Measurements from ENCODE around the gene CCR4. TPM values are rescaled to one million over a fixed set of nuclear protein-coding genes. Genes with fewer than 3 reads are reported as not detected.

The CCR4 gene
- total RNA-seq, 1 experiment from 2014 or later, result not detected

- H3K79me2 ChIP-seq (ENCODE audit: insufficient read depth, low read length), result no peaks in the 10 kb centered on the region
- peak overlapping the region; percentile 84 for H2AFZ ChIP-seq (ENCODE audit: low read depth, low read length, poor library complexity, severe bottlenecking)
- H4K20me1 ChIP-seq (ENCODE audit: insufficient read depth), result no peaks in the 10 kb centered on the region
- no TSS peak for BruUV-seq (replicated peaks)
- CTCF ChIA-PET, result interaction anchor here (0.7 to 4.1 kb wide), 10 partner anchors 14 to 841 kb away, joined by 3 to 26 read pairs (median 4); no protein-coding TSS in a partner anchor
- RAD21 ChIA-PET (ENCODE audit: low non-redundant PET in 1 of 2, low total read pairs in 2 of 2, uncharacterized antibody in 2 of 2, unreplicated experiment in 2 of 2), result interaction anchor here (0.7 to 1.1 kb wide), 3 partner anchors 126 to 839 kb away, joined by 3 to 4 read pairs (median 3); no protein-coding TSS in a partner anchor
- ATAC-seq (peak; percentile 97), DNase-seq (ENCODE audit: low read depth, low spot score) (peak; percentile 88)
- no peak overlapping the region for H3K4me3 ChIP-seq (replicated peaks in 1 of 2; ENCODE audit: low read depth in 1 of 2, low read length in 2 of 2)
- no peaks in the 10 kb centered on the region for H3K27me3 ChIP-seq (ENCODE audit: insufficient read depth, low read length)
- no peaks in the 10 kb centered on the region for H3K36me3 ChIP-seq (ENCODE audit: control insufficient read depth in 1 of 2, insufficient read depth in 2 of 2, low read length in 2 of 2)
- intact Hi-C loops (cut with micrococcal nuclease), result loop anchor here (1.0 to 2.0 kb wide), 4 partner anchors 126 to 839 kb away; no protein-coding TSS in a partner anchor
- H3K9ac ChIP-seq (ENCODE audit: low read length), result no peak overlapping the region
- POLR2A ChIA-PET, result no interaction called here
- H3K27ac ChIP-seq (ENCODE audit: low read depth, low read length), result no peak overlapping the region
- H3K9me3 ChIP-seq (ENCODE audit: control insufficient read depth in 1 of 2, insufficient read depth in 1 of 2, low read depth in 1 of 2, low read length in 2 of 2), result no peaks in the 10 kb centered on the region
- H3K9me2 ChIP-seq (ENCODE audit: insufficient read depth), result no peaks in the 10 kb centered on the region
- H3K4me1 ChIP-seq (ENCODE audit: control insufficient read depth in 1 of 2, insufficient read depth in 2 of 2, low read length in 2 of 2), result peaks cover 0 to 14% of the 10 kb centered on the region in 2 experiments; a peak in 2 of 4 replicates
- peak overlapping the region; percentile 15 for H3K4me2 ChIP-seq (ENCODE audit: low read length)
- no peak for TF ChIP-seq EZH2 (IDR thresholded peaks at IDR 0.05)
- no peak for TF ChIP-seq SIN3A (IDR thresholded peaks at IDR 0.05; ENCODE audit: low read depth)
- no peak for TF ChIP-seq EZH2phosphoT487 (IDR thresholded peaks at IDR 0.05; ENCODE audit: borderline replicate concordance)
- TF ChIP-seq TCF7L2 (IDR thresholded peaks at IDR 0.05; ENCODE audit: borderline replicate concordance, extremely low read depth, insufficient read depth, insufficient read length), result no peak
- TF ChIP-seq CEBPB (IDR thresholded peaks at IDR 0.05; ENCODE audit: low read depth), result no peak
- TF ChIP-seq ZNF274 (IDR thresholded peaks at IDR 0.05; ENCODE audit: low read depth, low read length), result no peak
- no peak for TF ChIP-seq POLR2A (IDR thresholded peaks at IDR 0.05; ENCODE audit: borderline replicate concordance, extremely low read depth, insufficient read depth, insufficient read length)
- TF ChIP-seq REST (IDR thresholded peaks at IDR 0.05; ENCODE audit: low read depth), result no peak
- TF ChIP-seq POLR2AphosphoS5 (IDR thresholded peaks at IDR 0.05; ENCODE audit: low read depth, low read length), result no peak
- TF ChIP-seq ELF1 (IDR thresholded peaks at IDR 0.05; ENCODE audit: borderline replicate concordance, low read depth), result no peak
- TF ChIP-seq JUND (IDR thresholded peaks at IDR 0.05), result no peak
- TF ChIP-seq CTCF (IDR thresholded peaks at IDR 0.05 in 2 of 3, conservative IDR thresholded peaks at IDR 0.05 in 1 of 3; ENCODE audit: borderline replicate concordance in 1 of 3, insufficient read depth in 1 of 3, low read depth in 2 of 3, low read length in 2 of 3), result peak; percentile 79 to 88 (median 83)
- peak; percentile 72 for TF ChIP-seq MAX (IDR thresholded peaks at IDR 0.05)
- TF ChIP-seq CBX3 (IDR thresholded peaks at IDR 0.05; ENCODE audit: low read depth), result peak; percentile 46
- TF ChIP-seq SRF (IDR thresholded peaks at IDR 0.05; ENCODE audit: low read depth), result no peak
- TF ChIP-seq ZFX (IDR thresholded peaks at IDR 0.05), result no peak
- TF ChIP-seq RAD21 (IDR thresholded peaks at IDR 0.05; ENCODE audit: low read depth), result peak; percentile 96
- no peak for TF ChIP-seq EGR1 (IDR thresholded peaks at IDR 0.05; ENCODE audit: low read depth)
- TF ChIP-seq, protein P1, sequence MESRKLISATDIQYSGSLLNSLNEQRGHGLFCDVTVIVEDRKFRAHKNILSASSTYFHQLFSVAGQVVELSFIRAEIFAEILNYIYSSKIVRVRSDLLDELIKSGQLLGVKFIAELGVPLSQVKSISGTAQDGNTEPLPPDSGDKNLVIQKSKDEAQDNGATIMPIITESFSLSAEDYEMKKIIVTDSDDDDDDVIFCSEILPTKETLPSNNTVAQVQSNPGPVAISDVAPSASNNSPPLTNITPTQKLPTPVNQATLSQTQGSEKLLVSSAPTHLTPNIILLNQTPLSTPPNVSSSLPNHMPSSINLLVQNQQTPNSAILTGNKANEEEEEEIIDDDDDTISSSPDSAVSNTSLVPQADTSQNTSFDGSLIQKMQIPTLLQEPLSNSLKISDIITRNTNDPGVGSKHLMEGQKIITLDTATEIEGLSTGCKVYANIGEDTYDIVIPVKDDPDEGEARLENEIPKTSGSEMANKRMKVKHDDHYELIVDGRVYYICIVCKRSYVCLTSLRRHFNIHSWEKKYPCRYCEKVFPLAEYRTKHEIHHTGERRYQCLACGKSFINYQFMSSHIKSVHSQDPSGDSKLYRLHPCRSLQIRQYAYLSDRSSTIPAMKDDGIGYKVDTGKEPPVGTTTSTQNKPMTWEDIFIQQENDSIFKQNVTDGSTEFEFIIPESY (IDR thresholded peaks at IDR 0.05; ENCODE audit: extremely low read depth, insufficient replicate concordance, low read length), result no peak
- no peak for TF ChIP-seq SP1 (IDR thresholded peaks at IDR 0.05; ENCODE audit: low read depth)
- TF ChIP-seq YY1 (IDR thresholded peaks at IDR 0.05; ENCODE audit: extremely low read depth, insufficient replicate concordance, low read depth, low read length), result peak; percentile 26
- no peak for TF ChIP-seq FOSL1 (IDR thresholded peaks at IDR 0.05; ENCODE audit: low read depth)
Measured at GRCh38 chr3:32947789-32948238, 3.6 kb upstream of the CCR4 start.

Measured in HCT116 (cell line).